ENCODE results near the gene IL4I1.

- no peak for TF ChIP-seq CEBPB (IDR thresholded peaks at IDR 0.05; ENCODE audit: low read depth, low read length)
- no peak for TF ChIP-seq CTCF (conservative IDR thresholded peaks at IDR 0.05; ENCODE audit: low read depth, low read length)
- no peak for TF ChIP-seq SMC3 (IDR thresholded peaks at IDR 0.05; ENCODE audit: low read depth, low read length)
- no peak for TF ChIP-seq USF2 (IDR thresholded peaks at IDR 0.05; ENCODE audit: low read depth, low read length)
- no peak for TF ChIP-seq MXI1 (IDR thresholded peaks at IDR 0.05; ENCODE audit: borderline replicate concordance, low read depth, low read length)
- TF ChIP-seq FOS (IDR thresholded peaks at IDR 0.05; ENCODE audit: low read depth, low read length) = no peak
- TF ChIP-seq POLR2A (IDR thresholded peaks at IDR 0.05; ENCODE audit: low read depth, low read length) = no peak
- no peak for TF ChIP-seq RAD21 (IDR thresholded peaks at IDR 0.05; ENCODE audit: low read length)
- TF ChIP-seq RCOR1 (IDR thresholded peaks at IDR 0.05; ENCODE audit: insufficient replicate concordance, low read length) = no peak
- TF ChIP-seq BHLHE40 (IDR thresholded peaks at IDR 0.05; ENCODE audit: low read depth, low read length) = no peak
- TF ChIP-seq MAFK (IDR thresholded peaks at IDR 0.05; ENCODE audit: low read depth, low read length) = no peak
- no peak for TF ChIP-seq RFX5 (IDR thresholded peaks at IDR 0.05; ENCODE audit: low read depth, low read length)
- TF ChIP-seq ELK1 (IDR thresholded peaks at IDR 0.05; ENCODE audit: borderline replicate concordance, low read depth, low read length) = no peak
- no peak for TF ChIP-seq NFE2L2 (IDR thresholded peaks at IDR 0.05; ENCODE audit: low read depth, low read length)
Measured at GRCh38 chr19:49887665-49888509, 8.8 kb downstream of the IL4I1 start.
